Fibroblast of lung (primary cell): Measurements from ENCODE around the gene PIK3IP1. TPM values are rescaled to one million over a fixed set of nuclear protein-coding genes. Genes with fewer than 3 reads are reported as not detected.

Experiments
- DNase-seq, 2 donors: peaks; one replicate each; pipeline versions ENCODE4 v3.0.0 to v3.0.0-alpha.2; 2010; ENCODE audit warnings: low read depth in 2 of 2
- H2AFZ ChIP-seq: 2 replicates; pipeline ENCODE4 v1.5.1; 2012; ENCODE audit warnings: low read length, control low read depth, inconsistent platforms
- H3K27ac ChIP-seq: 2 replicates; pipeline ENCODE4 v1.5.1; 2011; ENCODE audit warnings: low read length, control low read depth; ENCODE audit not compliant: insufficient read depth
- H3K27me3 ChIP-seq: 2 replicates; pipeline ENCODE4 v1.5.1; 2011; ENCODE audit warnings: mild to moderate bottlenecking, low read length; ENCODE audit not compliant: control insufficient read depth, insufficient read depth
- H3K36me3 ChIP-seq: 2 replicates; pipeline ENCODE4 v1.5.1; 2011; ENCODE audit warnings: low read length; ENCODE audit not compliant: control insufficient read depth, insufficient read depth
- H3K4me1 ChIP-seq: 2 replicates; pipeline ENCODE4 v1.5.1; 2011; ENCODE audit warnings: low read length; ENCODE audit not compliant: control insufficient read depth, insufficient read depth; ENCODE audit errors: extremely low read depth
- H3K4me2 ChIP-seq: 2 replicates; pipeline ENCODE4 v1.5.1; 2011; ENCODE audit warnings: low read length, control low read depth; ENCODE audit not compliant: insufficient read depth; ENCODE audit errors: extremely low read depth
- H3K4me3 ChIP-seq, 4 experiments: fragments of 200-600 bp in 1 of 4; sonication (generic) in 1 of 4; replicated peaks in 1 of 4; 2 replicates each; pipeline ENCODE4 v1.5.1; 2011 to 2016; ENCODE audit warnings: low read length in 4 of 4, low read depth in 3 of 4, mild to moderate bottlenecking in 3 of 4, control low read depth in 2 of 4, inconsistent platforms in 1 of 4, mixed read lengths in 1 of 4; ENCODE audit not compliant: insufficient read depth in 1 of 4; ENCODE audit errors: control extremely low read depth in 1 of 4
- H3K79me2 ChIP-seq: 2 replicates; pipeline ENCODE4 v1.5.1; 2012; ENCODE audit warnings: mild to moderate bottlenecking, low read length, inconsistent platforms; ENCODE audit not compliant: control insufficient read depth, insufficient read depth
- H3K9ac ChIP-seq: 2 replicates; pipeline ENCODE4 v1.5.1; 2011; ENCODE audit warnings: mild to moderate bottlenecking, low read length, control low read depth; ENCODE audit not compliant: insufficient read depth
- H3K9me3 ChIP-seq: 2 replicates; pipeline ENCODE4 v1.5.1; 2012; ENCODE audit warnings: low read depth, low read length; ENCODE audit not compliant: control insufficient read depth, insufficient read depth
- H4K20me1 ChIP-seq: 2 replicates; pipeline ENCODE4 v1.5.1; 2011; ENCODE audit warnings: low read length; ENCODE audit not compliant: control insufficient read depth, insufficient read depth; ENCODE audit errors: extremely low read depth
- CTCF ChIP-seq, 2 donors: IDR thresholded peaks in 1 of 2; conservative IDR thresholded peaks in 1 of 2; 1 replicate in 1 of 2; 2 replicates in 1 of 2; pipeline ENCODE4 v1.5.1; 2011 to 2012; ENCODE audit warnings: low read length in 2 of 2, control low read depth in 1 of 2, inconsistent platforms in 1 of 2, low read depth in 1 of 2, mild to moderate bottlenecking in 1 of 2
- EZH2 ChIP-seq: IDR thresholded peaks from 2 replicates; pipeline ENCODE4 v1.5.1; 2012; ENCODE audit warnings: low read length, control low read depth, mild to moderate bottlenecking; ENCODE audit errors: missing control alignments
- polyA plus RNA-seq, 2 donors: library from polyadenylated mRNA; depleted of rRNA in 1 of 2; stranded (reverse) in 1 of 2; unstranded in 1 of 2; fragments of >200 nt; gene quantifications; 2 replicates each; pipeline ENCODE4 v1.2.1, GENCODE V29; 2011 to 2012; ENCODE audit warnings: missing spikeins in 1 of 2
- total RNA-seq: library from RNA; depleted of rRNA; stranded (reverse); fragments of >200 nt; gene quantifications from 2 replicates; pipeline ENCODE4 v1.2.1, GENCODE V29; 2014

PIK3IP1 gene
- total and polyA plus RNA-seq, 2 donors (not counting 1 experiment from before 2014, with no cell fraction given), result 32.1 to 81.6 TPM

- no peak overlapping the region for H3K27ac ChIP-seq
- peaks cover 14% of the 10 kb centered on the region for H3K36me3 ChIP-seq
- H3K27me3 ChIP-seq, result no peaks in the 10 kb centered on the region
- no peaks in the 10 kb centered on the region for H3K4me1 ChIP-seq
- no peak overlapping the region for H3K4me2 ChIP-seq
- no peaks in the 10 kb centered on the region for H3K9me3 ChIP-seq
- TF ChIP-seq CTCF (conservative IDR thresholded peaks at IDR 0.05 in 1 of 2, IDR thresholded peaks at IDR 0.05 in 1 of 2; ENCODE audit: low read depth in 1 of 2, low read length in 2 of 2) (no peak), EZH2 (no peak)
- H3K9ac ChIP-seq, result no peak overlapping the region
- no peak overlapping the region for H3K4me3 ChIP-seq
- no peak for DNase-seq
- H4K20me1 ChIP-seq, result no peaks in the 10 kb centered on the region
- H2AFZ ChIP-seq, result no peak overlapping the region
- no peaks in the 10 kb centered on the region for H3K79me2 ChIP-seq
Observed at GRCh38 chr22:31332010-31332409, 39.7 kb upstream of the PIK3IP1 start.

GRCh38 chr22:31329453-31330215, 37.3 kb upstream of the PIK3IP1 start:
- Histone ChIP-seq H3K79me2 (no peaks in the 10 kb centered on the region), H3K4me2 (no peak overlapping the region), H3K4me3 (no peak overlapping the region), H3K9ac (no peak overlapping the region), H2AFZ (no peak overlapping the region), H3K27me3 (no peaks in the 10 kb centered on the region), H3K36me3 (peaks cover 7% of the 10 kb centered on the region), H3K9me3 (no peaks in the 10 kb centered on the region), H4K20me1 (no peaks in the 10 kb centered on the region), H3K4me1 (no peaks in the 10 kb centered on the region), H3K27ac (no peak overlapping the region)
- TF ChIP-seq EZH2, result no peak
- TF ChIP-seq CTCF (conservative IDR thresholded peaks at IDR 0.05 in 1 of 2, IDR thresholded peaks at IDR 0.05 in 1 of 2; ENCODE audit: low read depth in 1 of 2, low read length in 2 of 2), result no peak
- DNase-seq, result no peak

- no peak overlapping the region for H3K27ac ChIP-seq
- H3K9ac ChIP-seq, result no peak overlapping the region
- H2AFZ ChIP-seq, result no peak overlapping the region
- H3K4me1 ChIP-seq, result no peaks in the 10 kb centered on the region
- TF ChIP-seq CTCF (conservative IDR thresholded peaks at IDR 0.05 in 1 of 2, IDR thresholded peaks at IDR 0.05 in 1 of 2; ENCODE audit: low read depth in 1 of 2, low read length in 2 of 2) (no peak), EZH2 (no peak)
- H3K4me2 ChIP-seq, result no peak overlapping the region
- no peak overlapping the region for H3K4me3 ChIP-seq
- no peaks in the 10 kb centered on the region for H3K79me2 ChIP-seq
- H3K36me3 ChIP-seq, result peaks cover 3% of the 10 kb centered on the region
- peak in 1 of 2 donors; percentile 50 for DNase-seq
- no peaks in the 10 kb centered on the region for H3K9me3 ChIP-seq
- H3K27me3 ChIP-seq, result no peaks in the 10 kb centered on the region
- no peaks in the 10 kb centered on the region for H4K20me1 ChIP-seq
Observed at GRCh38 chr22:31329029-31329428, 36.7 kb upstream of the PIK3IP1 start.
